NCI-H2029 (cell line): ENCODE results near the gene OSCAR.
"Not testable (repeated sequence)": the region's sequence is repeated elsewhere in the genome, so short reads cannot be mapped to it uniquely, and the experiment has no call there.

Experiments used
- DNase-seq: peaks from one replicate; lab custom pipeline; 2025; lab: John Stamatoyannopoulos, UW

The OSCAR gene

GRCh38 chr19:54125713-54126112, 25.1 kb upstream of the OSCAR start:
- no peak for DNase-seq

GRCh38 chr19:54124393-54124792, 23.8 kb upstream of the OSCAR start:
- DNase-seq = no peak

GRCh38 chr19:54123682-54124081, 23.1 kb upstream of the OSCAR start:
- DNase-seq = no peak

- no peak for DNase-seq
Observed at GRCh38 chr19:54121259-54121658, 20.7 kb upstream of the OSCAR start.

GRCh38 chr19:54115109-54116063, 14.8 kb upstream of the OSCAR start, which contains the start of the genes PRPF31 and TFPT:
Gene PRPF31, plus strand, starts transcription at chr19:54115754. Its CDS starts 2,525 bp downstream, at chr19:54118279.
Gene TFPT, minus strand, starts transcription at chr19:54115657. Its CDS starts 388 bp downstream, at chr19:54115269.
- peak; percentile 97 for DNase-seq

- no peak for DNase-seq
Observed at GRCh38 chr19:54114340-54115108, 13.9 kb upstream of the OSCAR start.

- DNase-seq = no peak
Observed at GRCh38 chr19:54109651-54110050, 9.0 kb upstream of the OSCAR start.

- DNase-seq = no peak
Observed at GRCh38 chr19:54108496-54108895, 7.9 kb upstream of the OSCAR start.

GRCh38 chr19:54107876-54108490, 7.4 kb upstream of the OSCAR start:
- no peak for DNase-seq

- DNase-seq = no peak
Observed at GRCh38 chr19:54106716-54107115, 6.1 kb upstream of the OSCAR start.

- no peak for DNase-seq
Observed at GRCh38 chr19:54105796-54106195, 5.2 kb upstream of the OSCAR start.

- DNase-seq = no peak
Observed at GRCh38 chr19:54104998-54105715, 4.6 kb upstream of the OSCAR start.

GRCh38 chr19:54102421-54103169, 2.0 kb upstream of the OSCAR start, which contains the start of gene NDUFA3:
Gene NDUFA3, plus strand, starts transcription at chr19:54102855. Its CDS starts 24 bp downstream, at chr19:54102879.
- DNase-seq = peak; percentile 98

GRCh38 chr19:54099903-54100255, 724 bp downstream of the OSCAR start:
- not testable (repeated sequence) for DNase-seq

GRCh38 chr19:54099190-54099902, 1.3 kb downstream of the OSCAR start:
- no peak for DNase-seq

GRCh38 chr19:54096617-54097106, 3.9 kb downstream of the OSCAR start:
- DNase-seq = no peak

GRCh38 chr19:54095859-54096616, 4.6 kb downstream of the OSCAR start:
- DNase-seq = not testable (repeated sequence)

- no peak for DNase-seq
Observed at GRCh38 chr19:54095136-54095858, 5.3 kb downstream of the OSCAR start.
